22Rv1 (cell line): ENCODE results near the gene ZG16.
"Not testable (repeated sequence)": the region's sequence is repeated elsewhere in the genome, so short reads cannot be mapped to it uniquely, and the experiment has no call there.

Source experiments
- H3K27ac ChIP-seq: fragments of 450-650 bp; 2 replicates; pipeline ENCODE4 v1.5.1; 2017
- ZFX ChIP-seq: fragments of 450-650 bp; IDR thresholded peaks from 2 replicates; pipeline ENCODE4 v1.6.1; 2017; ENCODE audit warnings: antibody characterized with exemption, borderline replicate concordance
- TF ChIP-seq, protein P1 (sequence below): fragments of 450-650 bp; IDR thresholded peaks from 2 replicates; pipeline ENCODE4 v1.5.1; 2017; ENCODE audit warnings: mild to moderate bottlenecking

ZG16 gene

DNA sequence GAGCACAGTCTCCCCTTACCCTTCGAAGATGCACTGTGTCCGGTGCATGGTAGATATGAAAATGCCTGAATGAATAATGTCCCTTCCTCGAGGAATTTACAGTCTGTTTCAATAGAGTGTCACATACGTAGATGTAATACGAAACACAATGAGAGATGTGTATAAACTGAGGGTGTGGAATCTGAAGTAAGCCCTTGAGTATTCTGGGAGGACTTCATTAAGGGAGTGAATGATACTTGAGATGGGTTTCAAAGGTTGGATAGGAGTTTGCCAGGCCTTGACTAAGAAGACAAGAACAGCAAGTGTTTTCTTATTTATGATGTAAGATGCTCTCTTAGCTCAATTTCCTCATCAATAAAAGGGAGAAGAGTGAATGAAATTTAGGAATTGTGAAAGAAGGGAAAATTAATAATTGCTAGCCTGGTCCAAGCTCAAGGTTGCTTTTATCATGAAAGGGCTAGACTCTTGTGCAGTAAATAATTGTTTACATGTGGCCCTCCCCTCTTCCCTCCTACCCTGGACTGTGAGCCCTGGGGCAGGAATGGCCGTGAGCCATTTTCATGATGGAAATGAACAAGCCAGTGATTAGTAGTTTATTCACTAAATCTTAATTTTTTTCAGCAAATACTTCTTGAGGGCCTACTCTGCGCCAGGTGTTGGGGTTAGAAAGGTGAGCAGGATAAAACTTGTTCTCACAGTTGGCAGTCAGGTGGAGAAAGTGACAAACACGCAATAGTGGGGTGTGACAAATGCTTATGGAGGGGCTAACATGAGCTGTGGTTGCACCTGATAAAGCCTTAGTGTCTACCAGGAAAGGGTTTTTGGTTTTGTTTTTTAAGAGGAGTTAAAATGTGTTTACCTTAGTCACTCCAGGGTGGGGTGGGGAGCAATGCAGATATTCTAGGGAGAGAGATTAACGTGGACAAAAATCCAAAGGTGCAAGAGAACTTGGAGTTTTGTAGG, 14.1 kb downstream of the ZG16 start:
- TF ChIP-seq ZFX: no peak
- TF ChIP-seq, protein P1, sequence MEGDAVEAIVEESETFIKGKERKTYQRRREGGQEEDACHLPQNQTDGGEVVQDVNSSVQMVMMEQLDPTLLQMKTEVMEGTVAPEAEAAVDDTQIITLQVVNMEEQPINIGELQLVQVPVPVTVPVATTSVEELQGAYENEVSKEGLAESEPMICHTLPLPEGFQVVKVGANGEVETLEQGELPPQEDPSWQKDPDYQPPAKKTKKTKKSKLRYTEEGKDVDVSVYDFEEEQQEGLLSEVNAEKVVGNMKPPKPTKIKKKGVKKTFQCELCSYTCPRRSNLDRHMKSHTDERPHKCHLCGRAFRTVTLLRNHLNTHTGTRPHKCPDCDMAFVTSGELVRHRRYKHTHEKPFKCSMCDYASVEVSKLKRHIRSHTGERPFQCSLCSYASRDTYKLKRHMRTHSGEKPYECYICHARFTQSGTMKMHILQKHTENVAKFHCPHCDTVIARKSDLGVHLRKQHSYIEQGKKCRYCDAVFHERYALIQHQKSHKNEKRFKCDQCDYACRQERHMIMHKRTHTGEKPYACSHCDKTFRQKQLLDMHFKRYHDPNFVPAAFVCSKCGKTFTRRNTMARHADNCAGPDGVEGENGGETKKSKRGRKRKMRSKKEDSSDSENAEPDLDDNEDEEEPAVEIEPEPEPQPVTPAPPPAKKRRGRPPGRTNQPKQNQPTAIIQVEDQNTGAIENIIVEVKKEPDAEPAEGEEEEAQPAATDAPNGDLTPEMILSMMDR: no peak
- H3K27ac ChIP-seq: peak overlapping the region; percentile 96; the same call in 1 of the 2 replicates

DNA sequence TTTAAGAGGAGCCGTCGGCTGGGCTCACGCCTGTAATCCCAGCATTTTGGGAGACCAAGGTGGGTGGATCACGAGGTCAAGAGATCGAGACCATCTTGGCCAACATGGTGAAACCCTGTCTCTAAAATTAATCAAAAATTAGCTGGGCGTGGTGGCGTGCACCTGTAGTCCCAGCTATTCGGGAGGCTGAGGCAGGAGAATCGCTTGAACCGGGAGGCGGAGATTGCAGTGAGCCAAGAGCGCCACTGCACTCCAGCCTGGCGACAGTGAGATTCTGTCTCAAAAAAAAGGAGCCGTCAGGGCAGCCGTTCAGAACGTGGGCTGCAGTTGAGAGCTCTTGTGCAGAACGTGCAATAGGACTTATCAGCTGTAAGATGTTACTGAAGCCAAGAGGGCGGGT, 15.1 kb downstream of the ZG16 start:
- H3K27ac ChIP-seq: not testable (repeated sequence)

DNA sequence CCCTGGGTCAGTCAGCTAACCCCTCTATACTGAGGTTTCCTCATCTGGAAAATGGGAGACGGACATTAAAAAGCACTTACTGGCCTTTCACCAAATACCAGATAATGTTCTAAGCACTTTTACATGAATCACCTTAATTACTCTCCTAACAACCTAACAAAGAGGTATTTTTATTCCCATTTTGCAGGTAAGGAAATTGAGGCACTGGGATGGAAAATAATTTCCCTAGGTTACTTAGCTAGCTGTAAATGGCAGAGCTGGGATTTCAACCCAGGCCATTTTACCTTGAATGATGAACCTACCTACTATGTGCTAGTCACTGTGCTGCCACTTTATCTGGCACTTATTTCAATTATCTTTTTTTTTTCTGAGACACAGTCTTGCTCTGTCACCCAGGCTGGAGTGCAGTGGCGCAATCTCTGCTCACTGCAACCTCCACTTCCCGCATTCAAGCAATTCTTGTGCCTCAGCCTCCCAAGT, 16.2 kb downstream of the ZG16 start:
- H3K27ac ChIP-seq: no peak overlapping the region
- TF ChIP-seq, protein P1: no peak

DNA sequence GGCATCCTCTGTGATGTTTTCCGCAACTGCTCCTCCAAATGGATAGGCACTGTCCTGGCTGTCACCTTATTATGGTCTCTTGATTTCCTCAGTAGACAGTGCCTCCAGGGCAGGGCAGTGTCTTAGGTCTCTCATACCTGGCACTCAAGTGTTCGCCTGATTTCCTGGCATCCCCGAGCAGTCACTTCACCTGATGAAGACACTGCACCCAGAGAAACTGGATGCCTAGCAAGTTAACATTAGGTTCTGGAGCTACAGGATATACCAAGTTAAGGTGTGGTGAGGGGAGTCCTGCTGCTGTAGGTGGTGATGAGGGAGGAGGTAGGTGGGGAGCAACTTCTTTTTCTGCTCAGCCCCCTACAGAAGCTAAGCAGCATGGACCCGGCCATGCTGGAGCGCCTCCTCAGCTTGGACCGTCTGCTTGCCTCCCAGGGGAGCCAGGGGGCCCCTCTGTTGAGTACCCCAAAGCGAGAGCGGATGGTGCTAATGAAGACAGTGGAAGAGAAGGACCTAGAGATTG, 24.4 kb downstream of the ZG16 start:
- TF ChIP-seq, protein P1: no peak
- TF ChIP-seq ZFX: no peak
- H3K27ac ChIP-seq: peak overlapping the region; percentile 100

GRCh38 chr16:29804020-29804419, 26.0 kb downstream of the ZG16 start:
- peak overlapping the region; percentile 100 for H3K27ac ChIP-seq
- no peak for TF ChIP-seq ZFX
- TF ChIP-seq, protein P1: no peak

DNA sequence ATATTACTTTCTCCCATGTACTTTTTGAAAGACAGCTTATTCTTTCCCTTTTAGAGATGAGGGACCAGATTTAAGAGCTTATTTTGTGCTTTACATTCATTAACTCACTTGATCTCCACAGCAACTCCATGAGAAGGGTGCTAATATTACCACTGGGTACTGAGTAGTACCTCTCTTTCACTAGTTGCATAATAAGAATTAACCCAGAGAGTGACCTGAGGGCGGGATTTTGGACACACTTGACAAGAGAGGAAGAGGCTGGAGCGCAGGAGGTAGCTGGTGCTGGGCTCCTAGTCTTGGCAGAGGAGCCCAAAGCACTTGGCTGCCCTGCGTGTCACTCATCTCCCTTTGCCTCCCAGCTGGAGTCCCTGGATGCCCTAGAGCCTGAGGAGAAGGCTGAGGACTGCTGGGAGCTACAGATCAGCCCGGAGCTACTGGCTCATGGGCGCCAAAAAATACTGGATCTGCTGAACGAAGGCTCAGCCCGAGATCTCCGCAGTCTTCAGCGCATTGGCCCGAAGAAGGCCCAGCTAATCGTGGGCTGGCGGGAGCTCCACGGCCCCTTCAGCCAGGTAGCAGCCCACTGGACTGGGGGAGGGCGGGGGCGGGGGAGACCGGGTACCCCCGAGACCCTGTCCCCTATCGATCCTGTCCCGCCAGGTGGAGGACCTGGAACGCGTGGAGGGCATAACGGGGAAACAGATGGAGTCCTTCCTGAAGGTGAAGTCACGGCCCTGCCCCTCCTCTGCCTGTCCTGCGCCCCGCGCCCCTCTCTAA, 26.6 kb downstream of the ZG16 start:
- TF ChIP-seq, protein P1: no peak
- TF ChIP-seq ZFX: no peak
- H3K27ac ChIP-seq: peak overlapping the region; percentile 100

- peak overlapping the region; percentile 100 for H3K27ac ChIP-seq
- TF ChIP-seq, protein P1: no peak; the same call in 1 of the 2 replicates
- no peak for TF ChIP-seq ZFX
Observed at GRCh38 chr16:29805232-29806098, 27.4 kb downstream of the ZG16 start.
